HG02763 (cell line): ENCODE measurements around the gene CELF5.
"Not testable (repeated sequence)": the region's sequence is repeated elsewhere in the genome, so short reads cannot be mapped to it uniquely, and the experiment has no call there.

Source experiments
- ATAC-seq: cut with Tn5 transposase; IDR thresholded peaks from one replicate; pipeline ENCODE4 v1.9.1; 2021; ENCODE audit warnings: mild to moderate bottlenecking, moderate library complexity; ENCODE audit not compliant: unreplicated experiment

Gene CELF5

GRCh38 chr19:3206216-3206953 is 18.1 kb upstream of the CELF5 start:
- no peak for ATAC-seq

DNA sequence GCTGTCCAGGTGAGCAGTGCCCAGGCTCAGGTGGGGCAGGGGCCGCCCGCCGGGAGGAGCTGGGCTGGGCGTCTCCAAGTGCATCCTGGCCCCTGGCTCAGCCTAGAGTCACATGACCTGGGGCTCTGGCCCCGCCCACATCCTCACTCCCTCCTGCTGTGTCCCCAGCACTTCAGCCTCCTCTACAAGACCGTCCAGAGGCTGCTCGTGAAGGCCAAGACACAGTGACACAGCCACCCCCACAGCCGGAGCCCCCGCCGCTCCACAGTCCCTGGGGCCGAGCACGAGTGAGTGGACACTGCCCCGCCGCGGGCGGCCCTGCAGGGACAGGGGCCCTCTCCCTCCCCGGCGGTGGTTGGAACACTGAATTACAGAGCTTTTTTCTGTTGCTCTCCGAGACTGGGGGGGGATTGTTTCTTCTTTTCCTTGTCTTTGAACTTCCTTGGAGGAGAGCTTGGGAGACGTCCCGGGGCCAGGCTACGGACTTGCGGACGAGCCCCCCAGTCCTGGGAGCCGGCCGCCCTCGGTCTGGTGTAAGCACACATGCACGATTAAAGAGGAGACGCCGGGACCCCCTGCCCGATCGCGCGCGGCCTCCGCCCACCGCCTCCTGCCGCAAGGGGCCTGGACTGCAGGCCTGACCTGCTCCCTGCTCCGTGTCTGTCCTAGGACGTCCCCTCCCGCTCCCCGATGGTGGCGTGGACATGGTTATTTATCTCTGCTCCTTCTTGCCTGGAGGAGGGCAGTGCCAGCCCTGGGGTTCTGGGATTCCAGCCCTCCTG is 16.8 kb upstream of the CELF5 start:
- no peak for ATAC-seq

- no peak for ATAC-seq
Measured at GRCh38 chr19:3208317-3209207, 15.9 kb upstream of the CELF5 start.

- ATAC-seq = no peak
Measured at GRCh38 chr19:3210347-3211017, 14.0 kb upstream of the CELF5 start.

DNA sequence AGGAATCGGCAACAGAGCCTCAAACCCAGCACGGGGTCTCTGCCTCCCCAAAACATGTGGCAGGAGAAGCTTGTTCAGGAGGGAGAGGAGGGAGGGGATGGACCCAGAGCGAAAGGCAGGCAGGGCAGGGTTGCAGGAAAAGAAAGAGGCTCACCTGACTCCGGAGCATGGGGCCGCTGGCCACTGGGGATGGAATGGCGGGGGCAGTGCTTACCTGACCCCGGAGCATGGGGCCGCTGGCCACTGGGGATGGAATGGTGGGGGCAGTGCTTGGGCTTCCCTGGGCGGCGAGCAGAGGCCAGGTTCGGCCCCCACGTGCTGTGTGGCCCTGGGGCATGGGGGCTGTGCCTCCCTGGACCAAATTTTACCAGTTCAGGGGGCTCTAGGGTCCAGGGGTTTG is 13.3 kb upstream of the CELF5 start:
- no peak for ATAC-seq

DNA sequence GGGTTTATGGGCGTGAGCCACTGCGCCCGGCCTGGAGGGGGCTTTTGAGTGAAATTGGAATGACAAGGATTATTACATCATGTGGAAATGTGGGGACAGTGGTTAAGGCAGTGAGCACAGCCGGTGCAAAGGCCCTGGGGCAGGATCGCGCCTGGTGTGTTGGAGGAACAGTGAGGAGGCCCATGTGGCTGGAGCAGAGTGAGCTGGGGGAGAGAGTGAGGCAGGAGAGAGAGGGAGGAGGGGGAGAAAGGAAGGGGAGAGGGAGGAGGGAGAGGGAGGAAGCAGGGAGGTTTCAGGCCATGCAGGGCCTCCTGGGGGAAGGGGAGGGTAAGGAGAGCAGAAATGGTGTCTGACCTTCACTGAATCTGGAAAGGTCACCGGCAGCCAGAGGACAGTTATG is 11.3 kb upstream of the CELF5 start:
- ATAC-seq = no peak

DNA sequence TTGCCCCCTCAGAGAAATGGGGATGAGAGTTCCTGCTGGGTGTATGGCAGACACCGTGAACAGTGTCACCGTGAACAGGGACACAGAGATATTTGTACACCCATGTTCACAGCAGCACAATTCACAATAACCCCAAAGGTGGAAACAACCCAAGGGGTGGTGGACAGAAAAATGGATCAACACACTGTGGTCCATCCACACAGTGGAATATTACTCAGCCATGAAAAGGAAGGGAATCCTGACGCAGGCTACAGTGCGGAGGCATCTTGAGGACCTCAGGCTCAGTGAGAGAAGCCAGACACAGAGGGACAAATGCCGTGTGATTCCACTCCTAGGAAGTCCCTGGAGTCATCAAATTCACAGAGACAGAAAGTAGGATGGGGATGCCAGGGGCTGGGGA is 7.6 kb upstream of the CELF5 start:
- ATAC-seq = no peak

DNA sequence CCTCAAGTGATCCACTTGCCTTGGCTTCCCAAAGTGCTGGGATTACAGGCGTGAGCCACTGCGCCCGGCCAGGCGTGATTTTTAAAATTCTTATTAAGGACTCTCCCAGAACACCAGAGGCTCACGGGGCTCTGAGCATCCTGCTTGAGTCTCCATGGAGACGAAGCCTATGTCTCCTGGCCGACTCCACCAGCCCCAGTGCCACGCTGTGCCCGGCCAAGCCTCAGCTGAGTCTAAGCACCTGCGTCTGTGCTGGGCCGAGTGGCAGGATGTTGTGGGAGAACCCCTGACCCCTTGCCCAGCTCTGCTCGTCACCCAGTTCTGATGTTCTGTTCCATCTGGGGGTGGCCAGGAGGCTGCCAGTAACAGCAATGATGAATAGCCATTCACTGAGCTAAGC is 3.9 kb upstream of the CELF5 start:
- no peak for ATAC-seq

DNA sequence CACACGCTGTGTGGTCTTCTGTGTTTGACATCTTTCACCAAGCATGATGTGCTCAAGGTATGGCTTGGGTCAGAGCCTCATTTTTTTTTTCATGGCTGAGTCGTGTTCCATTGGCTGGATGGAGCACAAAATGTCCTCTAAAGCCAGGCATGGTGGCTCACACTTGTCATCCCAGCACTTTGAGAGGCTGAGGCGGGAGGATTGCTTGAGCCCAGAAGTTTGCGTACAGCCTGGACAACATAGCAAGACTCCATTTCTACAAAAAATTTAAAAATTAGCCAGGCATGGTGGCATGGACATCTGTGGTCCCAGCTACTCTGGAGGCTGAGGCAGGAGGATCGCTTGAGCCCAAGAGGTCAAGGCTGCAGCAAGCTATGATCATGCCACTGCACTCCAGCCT is 2.9 kb upstream of the CELF5 start:
- ATAC-seq = not testable (repeated sequence)

DNA sequence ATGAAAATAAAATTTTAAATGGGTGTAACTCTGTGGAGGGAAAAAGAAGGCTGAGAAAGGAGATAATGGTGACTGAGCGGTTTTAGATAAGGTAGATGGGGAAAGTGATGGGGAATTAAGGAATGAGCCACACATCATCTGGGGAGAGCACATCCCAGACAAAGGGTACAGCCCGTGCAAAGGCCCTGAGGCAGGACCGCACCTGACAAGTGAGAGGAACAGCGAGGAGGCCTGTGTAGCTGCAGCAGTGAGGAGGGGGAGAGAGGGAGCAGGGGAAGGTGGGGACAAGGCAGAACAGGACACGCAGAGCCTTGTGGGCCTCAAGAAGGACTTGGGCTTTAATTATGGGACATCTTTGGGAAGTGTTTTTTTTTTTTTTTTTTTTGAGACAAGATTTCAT is 1.8 kb upstream of the CELF5 start:
- ATAC-seq = no peak

DNA sequence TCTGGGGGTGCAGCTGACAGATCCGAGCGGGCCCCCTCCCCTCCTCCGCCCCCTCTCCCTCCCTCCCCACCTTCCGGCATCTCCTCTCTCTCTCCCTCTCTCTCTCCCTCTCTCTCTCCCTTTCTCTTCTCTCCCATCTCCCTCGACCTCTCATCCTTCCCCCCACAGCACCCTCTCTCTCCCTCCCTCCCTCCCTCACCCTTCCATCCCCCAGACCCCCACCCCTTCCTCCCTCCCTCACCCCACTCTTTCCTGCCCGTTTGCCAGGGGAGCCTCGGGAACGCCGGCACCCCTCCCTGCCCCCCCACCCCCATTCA is 666 bp downstream of the CELF5 start:
- ATAC-seq = no peak

- ATAC-seq = no peak
Measured at GRCh38 chr19:3225677-3226093, 1.2 kb downstream of the CELF5 start.

- ATAC-seq = no peak
Measured at GRCh38 chr19:3227054-3227626, 2.7 kb downstream of the CELF5 start.

- no peak for ATAC-seq
Measured at GRCh38 chr19:3229346-3229743, 4.9 kb downstream of the CELF5 start.

DNA sequence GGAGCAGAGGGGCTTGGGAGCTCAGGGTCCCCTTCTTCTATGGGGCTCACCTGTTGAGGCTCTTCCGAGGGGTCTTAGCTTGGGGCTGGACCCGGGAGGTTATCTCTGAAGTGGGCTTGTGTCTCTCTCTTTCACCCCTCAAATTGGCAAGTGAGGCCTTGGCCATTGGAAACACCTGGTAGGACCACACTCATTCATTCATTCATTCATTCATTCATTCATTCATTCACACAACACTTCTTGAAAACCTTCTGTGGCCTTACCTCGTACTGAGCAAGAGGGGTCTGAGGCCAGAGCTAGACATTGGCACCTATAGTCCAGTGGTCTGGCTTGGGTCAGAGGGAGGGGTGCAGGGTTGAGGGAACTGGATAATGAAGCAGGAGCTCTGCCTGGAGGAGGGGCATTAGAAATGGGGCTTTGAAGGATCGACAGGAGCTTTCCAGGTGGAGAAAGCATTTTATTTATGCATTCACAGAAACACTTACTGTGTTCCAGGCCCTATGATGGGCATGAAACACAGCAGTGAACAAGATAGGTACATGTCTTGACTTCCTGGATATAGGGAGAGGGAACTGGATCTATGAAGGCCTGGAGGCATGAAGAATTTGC is 5.5 kb downstream of the CELF5 start:
- no peak for ATAC-seq

GRCh38 chr19:3231288-3231687 is 6.8 kb downstream of the CELF5 start:
- ATAC-seq = no peak

- ATAC-seq = no peak
Measured at GRCh38 chr19:3233116-3233515, 8.7 kb downstream of the CELF5 start.

DNA sequence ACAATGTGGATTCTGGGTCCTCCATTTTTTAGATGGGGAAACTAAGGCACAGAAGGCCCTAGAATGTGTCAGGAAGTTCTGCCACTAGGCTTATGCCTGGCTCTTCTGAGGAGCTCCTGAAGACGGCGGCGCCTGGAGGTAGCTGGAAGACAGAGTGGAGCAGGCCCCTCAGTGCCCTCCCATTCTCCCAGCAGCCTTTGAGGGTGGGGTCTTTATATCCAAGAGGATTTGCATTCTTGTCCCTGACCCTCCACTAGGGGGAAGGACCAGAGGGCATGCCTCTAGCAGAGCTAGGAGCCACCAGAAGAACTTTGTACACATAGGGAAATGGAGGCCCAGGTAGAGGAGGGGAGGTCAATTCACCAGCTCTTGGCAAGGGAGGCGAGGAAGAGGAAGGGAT is 9.4 kb downstream of the CELF5 start:
- ATAC-seq = no peak

- ATAC-seq = no peak
Measured at GRCh38 chr19:3234800-3235199, 10.3 kb downstream of the CELF5 start.

GRCh38 chr19:3235604-3236003 is 11.1 kb downstream of the CELF5 start:
- ATAC-seq = not testable (repeated sequence)
